Left ventricle myocardium superior (tissue), 1 donor: Measurements from ENCODE around the gene ABCC4. TPM values are rescaled to one million over a fixed set of nuclear protein-coding genes. Genes with fewer than 3 reads are reported as not detected.
A peak's percentile ranks its signal among the peaks of the same experiment; 100 is the strongest.
"Not testable (repeated sequence)": the region's sequence is repeated elsewhere in the genome, so short reads cannot be mapped to it uniquely, and the experiment has no call there.

ENCODE experiments used
- ATAC-seq: fragments of 200-7000 bp; cut with Tn5 transposase; one replicate; pipeline ENCODE4 v1.9.1; 2020; ENCODE audit warnings: mild to moderate bottlenecking, moderate library complexity
- DNase-seq: peaks from one replicate; pipeline ENCODE4 v3.0.0-alpha.2; 2020
- intact Hi-C: fragments of 100-400 bp; cut with micrococcal nuclease; formaldehyde crosslinking; loops from one replicate; pipeline ENCODE4 v1.11.0; 2022
- total RNA-seq: library from RNA; stranded (reverse); fragmentation: NEBNext Ultra II Directional; extraction: Animal tissue kit (Norgen Biotek cat#: 25700); gene quantifications from one replicate; pipeline ENCODE4 v1.2.1, GENCODE V29; 2021
- donor health status: DM: no; HTN: yes; CAD: no; lungs with severe emphysema.

Gene ABCC4
- total RNA-seq, 1 donor from 2014 or later: 3.3 TPM

- intact Hi-C loops: no loop called here
- ATAC-seq: no peak
- DNase-seq: no peak
Measured at GRCh38 chr13:95212983-95213850, 88.0 kb downstream of the ABCC4 start.

DNA sequence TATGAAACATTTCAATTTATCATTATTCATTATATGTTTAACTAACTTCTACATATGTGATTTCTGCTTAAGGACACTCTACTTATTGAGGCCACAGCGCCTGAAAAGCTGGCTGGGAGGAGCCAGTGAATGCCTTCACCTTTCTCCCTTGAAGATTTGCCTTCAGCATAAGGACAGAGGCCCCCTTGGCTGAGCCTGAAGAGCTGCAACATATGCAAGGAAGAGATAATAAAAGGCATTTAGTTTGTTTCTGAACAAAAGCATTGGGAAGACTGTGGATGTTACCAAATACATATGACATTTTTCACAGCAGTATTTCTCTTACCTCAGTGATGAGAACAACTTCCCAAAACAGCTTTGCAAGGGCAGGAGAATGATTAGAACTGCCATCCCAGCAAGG is 92.1 kb downstream of the ABCC4 start:
- ATAC-seq: no peak
- no peak for DNase-seq
- intact Hi-C loops: no loop called here

DNA sequence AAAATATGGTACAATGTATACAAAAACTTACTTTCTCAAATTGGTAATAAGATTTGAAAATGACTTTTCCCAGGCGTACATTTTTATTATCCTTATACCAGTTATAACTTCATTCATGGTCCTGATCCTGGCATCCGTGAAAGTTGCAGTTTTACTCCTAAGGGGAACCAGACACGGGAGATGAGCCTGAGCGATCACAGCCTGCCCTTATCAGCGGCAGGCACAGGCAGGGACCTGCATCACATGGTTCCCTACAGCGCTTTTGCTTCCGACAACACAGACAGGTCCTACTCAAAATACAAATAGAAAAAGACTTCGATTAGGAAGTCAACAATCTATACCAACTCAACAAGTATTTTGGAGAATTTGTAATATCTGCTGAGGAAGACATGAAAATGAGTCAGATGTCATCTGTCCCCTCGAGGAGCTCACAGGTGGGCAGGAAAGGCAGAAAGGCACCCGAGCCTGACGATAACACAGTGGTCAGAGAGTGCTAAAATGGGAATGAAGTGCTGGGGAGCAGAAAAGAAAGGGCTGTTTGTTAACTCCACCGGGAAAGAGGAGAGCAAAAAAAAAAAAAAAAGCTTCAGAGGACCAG is 93.4 kb downstream of the ABCC4 start:
- no peak for ATAC-seq
- no peak for DNase-seq
- intact Hi-C loops: no loop called here

- no peak for DNase-seq
- ATAC-seq: no peak
Measured at GRCh38 chr13:95206116-95206515, 95.1 kb downstream of the ABCC4 start.

DNA sequence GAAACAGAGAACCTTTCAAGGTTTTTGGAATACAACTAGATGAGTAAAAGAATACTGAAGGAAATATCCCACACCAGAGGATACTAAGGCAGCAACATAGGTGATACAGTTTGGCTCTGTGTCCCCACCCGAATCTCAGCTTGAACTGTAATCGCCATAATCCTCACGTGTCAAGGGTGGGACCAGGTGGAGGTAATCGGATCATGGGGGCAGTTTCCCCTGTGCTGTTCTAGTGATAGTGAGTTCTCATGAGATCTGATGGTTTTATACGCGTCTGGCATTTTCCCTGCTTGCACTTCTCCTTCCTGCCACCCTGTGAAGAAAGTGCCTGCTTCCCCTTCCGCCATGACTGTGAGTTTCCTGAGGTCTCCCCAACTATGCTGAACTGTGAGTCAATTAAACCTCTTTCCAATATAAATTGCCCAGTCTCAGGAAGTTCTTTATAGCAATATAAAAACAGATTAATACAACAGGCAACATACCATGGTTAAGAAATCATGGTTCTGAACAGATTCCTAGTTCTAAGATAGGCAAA is 97.0 kb downstream of the ABCC4 start:
- intact Hi-C loops: no loop called here
- DNase-seq (no peak), ATAC-seq (no peak)

More at GRCh38 chr13:95206116-95206515, 95.1 kb downstream of the ABCC4 start:
- intact Hi-C loops: no loop called here

GRCh38 chr13:95201814-95202651 is 99.2 kb downstream of the ABCC4 start:
- DNase-seq (no peak), ATAC-seq (no peak)
- intact Hi-C loops: no loop called here

- DNase-seq, intact Hi-C loops, ATAC-seq: not testable (repeated sequence)
Measured at GRCh38 chr13:95200386-95200957, 100.8 kb downstream of the ABCC4 start.

GRCh38 chr13:95199896-95200295 is 101.4 kb downstream of the ABCC4 start:
- DNase-seq (no peak), ATAC-seq (no peak)
- intact Hi-C loops: no loop called here

GRCh38 chr13:95198606-95199005 is 102.6 kb downstream of the ABCC4 start:
- ATAC-seq, DNase-seq, intact Hi-C loops: not testable (repeated sequence)

GRCh38 chr13:95197548-95197947 is 103.7 kb downstream of the ABCC4 start:
- intact Hi-C loops: no loop called here
- ATAC-seq (no peak), DNase-seq (no peak)

GRCh38 chr13:95195146-95195545 is 106.1 kb downstream of the ABCC4 start:
- ATAC-seq (no peak), DNase-seq (no peak)
- intact Hi-C loops: no loop called here

GRCh38 chr13:95193509-95194230 is 107.6 kb downstream of the ABCC4 start:
- intact Hi-C loops: no loop called here
- no peak for DNase-seq
- no peak for ATAC-seq

- intact Hi-C loops: no loop called here
- no peak for DNase-seq
- ATAC-seq: no peak
Measured at GRCh38 chr13:95192998-95193397, 108.3 kb downstream of the ABCC4 start.

DNA sequence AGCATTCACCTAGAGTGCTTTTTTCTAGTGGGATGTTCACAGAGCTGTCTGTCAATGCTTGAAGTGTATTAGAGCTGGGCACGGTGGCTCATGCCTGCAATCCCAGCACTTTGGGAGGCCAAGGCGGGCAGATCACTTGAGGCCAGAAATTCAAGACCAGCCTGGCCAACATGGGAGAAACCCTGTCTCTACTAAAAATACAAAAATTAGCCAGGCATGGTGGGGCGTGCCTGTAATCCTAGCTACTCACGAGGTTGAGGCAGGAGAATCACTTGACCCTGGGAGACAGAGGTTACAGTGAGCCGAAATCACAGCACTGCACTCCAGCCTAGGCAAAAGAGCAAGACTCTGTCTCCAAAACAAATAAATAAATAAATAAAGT is 108.7 kb downstream of the ABCC4 start:
- DNase-seq, ATAC-seq, intact Hi-C loops: not testable (repeated sequence)

DNA sequence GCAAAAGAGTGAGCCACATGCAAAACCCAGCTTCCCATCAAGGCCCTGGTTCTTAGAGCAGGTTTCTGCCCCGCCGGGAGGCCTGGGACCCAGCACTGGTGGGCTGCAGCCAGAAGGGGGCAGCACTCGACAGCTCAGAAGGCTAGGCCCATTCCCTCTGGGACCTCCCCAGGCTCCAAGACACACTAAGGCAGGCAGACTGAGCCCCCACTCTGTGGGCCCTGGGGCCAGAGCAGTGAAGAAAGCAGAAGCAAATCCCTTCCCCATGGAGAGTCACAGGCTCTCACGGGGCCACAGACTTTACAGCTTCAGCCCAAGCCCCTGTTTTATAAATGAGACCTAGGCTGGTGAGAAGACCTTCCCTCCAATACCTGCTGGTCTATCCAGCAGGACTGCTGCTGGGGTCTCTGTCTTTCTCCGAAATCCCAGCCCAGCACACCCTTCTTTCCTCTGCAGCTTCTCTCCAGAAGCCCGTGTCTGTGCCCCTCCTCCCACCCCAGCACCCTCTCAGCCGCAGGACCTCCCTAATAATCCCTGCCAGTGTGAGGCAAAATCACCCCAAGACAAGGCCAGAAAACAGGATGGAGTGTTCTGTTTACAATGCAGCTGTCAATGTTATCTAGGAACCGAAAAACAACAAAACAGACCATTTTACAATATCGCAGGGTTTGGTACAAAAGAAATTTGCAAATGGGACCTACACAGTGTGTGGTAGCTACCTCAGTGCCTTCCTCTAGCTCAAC is 109.3 kb downstream of the ABCC4 start:
- ATAC-seq: peak; percentile 92
- DNase-seq: peak; percentile 86
- intact Hi-C loops: loop anchor here (2.0 kb wide), 1 partner anchor 189 kb away; no protein-coding TSS in a partner anchor

DNA sequence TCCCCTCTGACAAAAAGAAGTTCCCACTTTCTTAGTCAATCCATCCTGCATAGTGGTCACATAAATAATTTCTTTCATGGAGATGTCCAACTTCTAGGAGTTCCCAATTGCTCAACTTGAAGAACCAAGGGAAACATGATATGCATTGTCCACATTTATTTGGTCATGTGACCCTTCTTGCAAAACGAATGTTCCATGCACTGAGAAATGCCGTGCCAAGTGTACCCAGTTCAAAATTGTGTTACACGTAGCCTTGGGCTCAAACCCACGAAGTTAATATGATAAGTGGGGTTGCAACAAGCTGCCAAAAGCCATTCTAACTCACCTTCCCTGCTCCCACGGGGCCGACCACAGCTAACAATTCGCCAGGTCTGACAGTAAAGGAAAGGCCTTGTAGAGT is 113.1 kb downstream of the ABCC4 start:
- intact Hi-C loops: loop anchor here (5.0 kb wide), 1 partner anchor 214 kb away; no protein-coding TSS in a partner anchor
- no peak for ATAC-seq
- no peak for DNase-seq

- ATAC-seq (no peak), DNase-seq (no peak)
- intact Hi-C loops: loop anchor here (5.0 kb wide), 1 partner anchor 216 kb away; no protein-coding TSS in a partner anchor
Measured at GRCh38 chr13:95185851-95186250, 115.4 kb downstream of the ABCC4 start.

DNA sequence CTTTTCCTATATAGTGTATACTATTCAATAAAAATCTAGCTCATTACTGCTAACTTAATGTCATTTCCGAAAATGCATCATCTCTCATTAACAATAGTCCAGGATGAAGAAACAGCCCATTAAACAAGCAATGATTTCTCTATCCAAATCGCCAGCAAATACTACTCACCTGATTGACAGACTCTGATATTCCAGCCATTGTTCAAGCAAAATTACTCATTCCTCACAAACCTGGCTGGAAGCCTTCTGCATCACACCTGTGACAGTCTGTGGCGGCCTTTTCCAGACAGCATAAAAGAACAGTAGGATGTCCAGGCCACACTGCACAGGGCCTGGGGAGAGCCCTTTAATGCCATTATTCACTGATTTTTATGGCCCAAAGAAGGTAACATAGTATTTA is 115.9 kb downstream of the ABCC4 start:
- ATAC-seq (no peak), DNase-seq (no peak)
- intact Hi-C loops: loop anchor here (5.0 kb wide), 1 partner anchor 217 kb away; no protein-coding TSS in a partner anchor
